HG02610 (cell line): ENCODE results near the gene ITGB1.
A peak's percentile ranks its signal among the peaks of the same experiment; 100 is the strongest.
"Not testable (repeated sequence)": the region's sequence is repeated elsewhere in the genome, so short reads cannot be mapped to it uniquely, and the experiment has no call there.

Experiments used
- ATAC-seq: cut with Tn5 transposase; IDR thresholded peaks from one replicate; pipeline ENCODE4 v1.9.1; 2021; ENCODE audit warnings: mild to moderate bottlenecking, moderate library complexity; ENCODE audit not compliant: unreplicated experiment

The ITGB1 gene

GRCh38 chr10:32958085-32959005 lies at the start of gene ITGB1:
Gene ITGB1 (minus strand): TSS chr10:32958230. CDS start chr10:32935558, 22,672 bp downstream.
- peak; percentile 73 for ATAC-seq

- ATAC-seq, result no peak
Measured at GRCh38 chr10:33006342-33006887, 48.4 kb upstream of the ITGB1 start.

GRCh38 chr10:33005322-33006301 lies 47.6 kb upstream of the ITGB1 start:
- ATAC-seq, result peak; percentile 81

- no peak for ATAC-seq
Measured at GRCh38 chr10:33001908-33002492, 44.0 kb upstream of the ITGB1 start.

- ATAC-seq, result not testable (repeated sequence)
Measured at GRCh38 chr10:32998060-32998581, 40.1 kb upstream of the ITGB1 start.

GRCh38 chr10:32995751-32996150 lies 37.7 kb upstream of the ITGB1 start:
- ATAC-seq, result peak; percentile 54

GRCh38 chr10:32995066-32995622 lies 37.1 kb upstream of the ITGB1 start:
- no peak for ATAC-seq

GRCh38 chr10:32994632-32995031 lies 36.6 kb upstream of the ITGB1 start:
- ATAC-seq, result not testable (repeated sequence)

GRCh38 chr10:32992310-32992709 lies 34.3 kb upstream of the ITGB1 start:
- not testable (repeated sequence) for ATAC-seq

GRCh38 chr10:32990811-32991210 lies 32.8 kb upstream of the ITGB1 start:
- ATAC-seq, result no peak

- no peak for ATAC-seq
Measured at GRCh38 chr10:32988604-32989003, 30.6 kb upstream of the ITGB1 start.

GRCh38 chr10:32987172-32987571 lies 29.1 kb upstream of the ITGB1 start:
- ATAC-seq, result no peak

- ATAC-seq, result no peak
Measured at GRCh38 chr10:32985775-32986350, 27.8 kb upstream of the ITGB1 start.

- no peak for ATAC-seq
Measured at GRCh38 chr10:32985341-32985764, 27.3 kb upstream of the ITGB1 start.

GRCh38 chr10:32984003-32984600 lies 26.1 kb upstream of the ITGB1 start:
- ATAC-seq, result no peak

- no peak for ATAC-seq
Measured at GRCh38 chr10:32982911-32983909, 25.2 kb upstream of the ITGB1 start.

GRCh38 chr10:32982293-32982709 lies 24.3 kb upstream of the ITGB1 start:
- ATAC-seq, result no peak

GRCh38 chr10:32981760-32982159 lies 23.7 kb upstream of the ITGB1 start:
- no peak for ATAC-seq
